Pancreas (tissue), 10 donors: ENCODE results near the gene KRTAP4-4. TPM values are rescaled to one million over a fixed set of nuclear protein-coding genes. Genes with fewer than 3 reads are reported as not detected.

Source experiments
- ATAC-seq, 4 donors: fragments of 200-7000 bp; cut with Tn5 transposase; one replicate each; pipeline versions ENCODE4 v1.8.0 to v1.9.1; 2020; ENCODE audit warnings: mild to moderate bottlenecking in 4 of 4, moderate library complexity in 4 of 4
- DNase-seq, 6 donors: peaks; one replicate each; pipeline ENCODE4 v3.0.0-alpha.2; 2020
- FAIRE-seq: peaks from 2 replicates; lab custom pipeline; 2012; peaks lifted over from hg19 to GRCh38; lab: Jason Lieb, UNC
- H3K27ac ChIP-seq, 4 donors: fragments of 200-600 bp; sonication (generic); 1 replicate in 3 of 4; 2 replicates in 1 of 4; pipeline versions ENCODE4 v1.5.0 to v1.8.0; 2020
- H3K27me3 ChIP-seq, 4 donors: fragments of 200-600 bp; one replicate each; pipeline ENCODE4 v1.8.0; 2021
- H3K36me3 ChIP-seq, 3 donors: fragments of 200-600 bp; sonication (generic) in 1 of 3; one replicate each; pipeline versions ENCODE4 v1.5.0 to v1.8.0; 2020 to 2021
- H3K4me1 ChIP-seq, 3 donors: fragments of 200-600 bp; one replicate each; pipeline ENCODE4 v1.8.0; 2021
- H3K4me3 ChIP-seq, 4 donors: fragments of 200-600 bp; sonication (generic) in 2 of 4; one replicate each; pipeline versions ENCODE4 v1.5.0 to v1.8.0; 2020 to 2021
- H3K9me3 ChIP-seq, 4 donors: fragments of 200-600 bp; one replicate each; pipeline ENCODE4 v1.8.0; 2021
- WGBS, 2 donors: extraction: QIAGEN DNeasy Blood & Tissue Kit; methylation state at CpG; one replicate each; pipeline ENCODE4 v1.1.7; 2013; 5-methylcytosine and 5-hydroxymethylcytosine counted together
- intact Hi-C, 3 donors: fragments of 100-400 bp; cut with DNase I; formaldehyde crosslinking; loops; one replicate each; pipeline versions ENCODE4 v1.11.1 to v1.14.2; 2022
- polyA plus RNA-seq, 2 donors: library from polyadenylated mRNA; stranded (reverse); fragments of 200-250 nt; gene quantifications; one replicate each; pipeline ENCODE4 v1.2.3, GENCODE V29; 2013
- total RNA-seq, 6 donors: library from RNA; stranded (reverse); fragmentation: NEBNext Ultra II Directional in 4 of 6; extraction: Animal tissue kit (Norgen Biotek cat#: 25700) in 4 of 6; gene quantifications; one replicate each; pipeline versions ENCODE4 v1.2.1 to v1.2.4, GENCODE V29; 2021 to 2023
- TF ChIP-seq, protein P1 (sequence below), 4 donors: fragments of 200-600 bp; sonication (generic) in 3 of 4; IDR thresholded peaks; one replicate each; pipeline versions ENCODE4 v1.5.0 to v1.8.0; 2021; ENCODE audit warnings: antibody characterized with exemption in 4 of 4
- donor health status: healthy with polysubstance abuse.
- donor health status: DM: no; HTN: no; CAD: no; lungs with moderate emphysema.
- donor health status: DM: no; HTN: no; CAD: no.
- donor health status: control.
- donor health status: control.
- donor health status: Bipolar disorder and iron deficiency.
- donor health status: DM: yes; HTN: yes; CAD: no.
- donor health status: DM: no; HTN: no; CAD: no.
- donor health status: DM: no; HTN: no; CAD: no.
- donor health status: DM: yes; HTN: yes; CAD: no.

Gene KRTAP4-4
- total and polyA plus RNA-seq, 8 donors, result not detected

DNA sequence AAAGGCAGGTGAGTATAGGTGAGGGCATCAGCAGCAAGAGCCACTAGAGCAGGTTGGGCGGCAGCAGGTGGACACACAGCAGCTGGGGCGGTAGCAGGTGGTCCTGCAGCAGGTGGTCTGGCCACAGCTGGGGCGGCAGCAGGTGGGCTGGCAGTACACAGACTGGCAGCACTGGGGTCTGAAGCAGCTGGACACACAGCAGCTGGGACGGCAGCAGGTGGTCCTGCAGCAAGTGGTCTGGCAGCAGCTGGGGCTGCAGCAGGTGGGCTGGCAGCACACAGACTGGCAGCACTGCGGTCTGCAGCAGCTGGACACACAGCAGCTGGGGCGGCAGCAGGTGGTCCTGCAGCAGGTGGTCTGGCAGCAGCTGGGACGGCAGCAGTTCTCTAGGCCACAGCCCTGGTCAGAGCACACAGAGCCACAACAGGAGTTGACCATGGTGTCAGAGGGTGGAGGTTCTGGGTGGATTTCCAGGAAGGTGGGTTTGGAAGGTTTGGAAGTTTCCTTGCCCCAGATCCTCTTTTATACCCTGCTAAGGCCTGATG, 17.3 kb upstream of the KRTAP4-4 start, which contains the start of gene KRTAP4-2:
Gene KRTAP4-2, minus strand, starts transcription at position 495 of the 545 bp plus-strand sequence. Its CDS starts 57 bp downstream, at position 438.
- intact Hi-C loops, result no loop called here
- Histone ChIP-seq H3K27me3 (no peaks in the 10 kb centered on the region), H3K27ac (no peak within 1 kb of the TSS), H3K4me3 (no peak within 1 kb of the TSS), H3K36me3 (no peaks in the 10 kb centered on the region), H3K4me1 (no peaks in the 10 kb centered on the region), H3K9me3 (no peaks in the 10 kb centered on the region)
- WGBS, 2 donors, result 86 to 93% methylated on average over 7 of the region's 7 CpGs
- TF ChIP-seq, protein P1, sequence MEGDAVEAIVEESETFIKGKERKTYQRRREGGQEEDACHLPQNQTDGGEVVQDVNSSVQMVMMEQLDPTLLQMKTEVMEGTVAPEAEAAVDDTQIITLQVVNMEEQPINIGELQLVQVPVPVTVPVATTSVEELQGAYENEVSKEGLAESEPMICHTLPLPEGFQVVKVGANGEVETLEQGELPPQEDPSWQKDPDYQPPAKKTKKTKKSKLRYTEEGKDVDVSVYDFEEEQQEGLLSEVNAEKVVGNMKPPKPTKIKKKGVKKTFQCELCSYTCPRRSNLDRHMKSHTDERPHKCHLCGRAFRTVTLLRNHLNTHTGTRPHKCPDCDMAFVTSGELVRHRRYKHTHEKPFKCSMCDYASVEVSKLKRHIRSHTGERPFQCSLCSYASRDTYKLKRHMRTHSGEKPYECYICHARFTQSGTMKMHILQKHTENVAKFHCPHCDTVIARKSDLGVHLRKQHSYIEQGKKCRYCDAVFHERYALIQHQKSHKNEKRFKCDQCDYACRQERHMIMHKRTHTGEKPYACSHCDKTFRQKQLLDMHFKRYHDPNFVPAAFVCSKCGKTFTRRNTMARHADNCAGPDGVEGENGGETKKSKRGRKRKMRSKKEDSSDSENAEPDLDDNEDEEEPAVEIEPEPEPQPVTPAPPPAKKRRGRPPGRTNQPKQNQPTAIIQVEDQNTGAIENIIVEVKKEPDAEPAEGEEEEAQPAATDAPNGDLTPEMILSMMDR (IDR thresholded peaks at IDR 0.05), result no peak
- DNase-seq (no peak), ATAC-seq (no peak), FAIRE-seq (no peak)

DNA sequence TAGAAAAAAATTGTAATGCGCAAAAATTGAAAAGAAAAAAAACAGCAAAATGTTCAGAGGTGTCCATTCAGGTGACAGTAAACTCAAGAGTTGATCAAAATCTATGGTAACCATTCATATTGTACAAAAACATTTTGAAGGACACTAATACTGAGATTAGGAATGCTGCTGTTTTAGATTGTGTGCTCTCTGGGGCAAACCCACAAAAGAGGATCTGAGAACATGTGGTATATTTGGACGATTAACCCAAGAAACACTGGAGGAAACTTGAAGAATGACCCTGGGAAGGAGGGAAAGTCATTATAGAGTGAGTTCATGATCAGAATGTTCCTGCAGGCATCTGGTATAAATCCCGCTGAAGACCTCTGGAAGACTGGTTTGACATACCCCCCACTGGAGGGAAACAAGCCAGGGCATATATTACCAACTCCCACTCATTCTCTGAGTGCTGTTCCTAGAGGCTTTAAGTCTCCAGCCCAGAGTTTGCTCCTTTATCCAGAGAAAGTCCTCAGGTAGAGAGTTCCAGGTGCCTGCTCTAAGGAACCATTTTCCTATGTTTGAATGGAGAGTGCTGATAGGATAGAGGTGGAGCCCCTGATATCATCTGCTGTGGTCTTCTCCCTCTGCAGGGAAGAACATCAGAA, 16.3 kb upstream of the KRTAP4-4 start:
- intact Hi-C loops, result no loop called here

DNA sequence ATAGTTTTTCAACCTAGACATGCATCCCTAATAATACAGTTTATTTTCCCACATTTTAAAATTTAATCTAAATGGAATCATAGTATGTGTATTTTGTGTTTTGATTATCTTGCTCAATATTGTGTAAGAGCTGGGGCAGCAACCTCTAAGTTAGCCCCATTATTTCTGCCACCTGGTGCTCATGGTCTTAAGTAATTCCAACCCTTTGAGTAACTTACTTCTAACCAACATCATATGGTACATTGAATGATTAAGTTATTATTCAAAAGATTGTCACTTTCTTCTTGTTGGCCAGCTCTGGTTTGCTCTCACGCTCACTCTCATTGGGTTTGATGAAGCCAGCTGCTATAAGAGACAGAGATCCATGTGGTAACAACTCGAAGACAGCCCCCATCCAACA, 11.3 kb upstream of the KRTAP4-4 start:
- H3K27me3 ChIP-seq, result no peaks in the 10 kb centered on the region
- FAIRE-seq (no peak), ATAC-seq (no peak), DNase-seq (no peak)
- WGBS, 2 donors, result 68 to 72% methylated on average over 2 of the region's 2 CpGs
- intact Hi-C loops, result no loop called here
- H3K9me3 ChIP-seq, result no peaks in the 10 kb centered on the region
- H3K4me1 ChIP-seq, result no peaks in the 10 kb centered on the region
- H3K27ac ChIP-seq, result no peak overlapping the region
- no peak overlapping the region for H3K4me3 ChIP-seq
- no peaks in the 10 kb centered on the region for H3K36me3 ChIP-seq
- TF ChIP-seq, protein P1 (IDR thresholded peaks at IDR 0.05), result no peak

More for the DNA sequence above, 16.3 kb upstream of the KRTAP4-4 start:
- 61 to 65% methylated on average over 3 of the region's 3 CpGs for WGBS, 2 donors
- Histone ChIP-seq H3K9me3 (no peaks in the 10 kb centered on the region), H3K27ac (no peak overlapping the region), H3K4me1 (no peaks in the 10 kb centered on the region), H3K27me3 (no peaks in the 10 kb centered on the region), H3K36me3 (no peaks in the 10 kb centered on the region), H3K4me3 (no peak overlapping the region)
- ATAC-seq (no peak), FAIRE-seq (peak; percentile 17), DNase-seq (no peak)
- TF ChIP-seq, protein P1 (IDR thresholded peaks at IDR 0.05), result no peak

DNA sequence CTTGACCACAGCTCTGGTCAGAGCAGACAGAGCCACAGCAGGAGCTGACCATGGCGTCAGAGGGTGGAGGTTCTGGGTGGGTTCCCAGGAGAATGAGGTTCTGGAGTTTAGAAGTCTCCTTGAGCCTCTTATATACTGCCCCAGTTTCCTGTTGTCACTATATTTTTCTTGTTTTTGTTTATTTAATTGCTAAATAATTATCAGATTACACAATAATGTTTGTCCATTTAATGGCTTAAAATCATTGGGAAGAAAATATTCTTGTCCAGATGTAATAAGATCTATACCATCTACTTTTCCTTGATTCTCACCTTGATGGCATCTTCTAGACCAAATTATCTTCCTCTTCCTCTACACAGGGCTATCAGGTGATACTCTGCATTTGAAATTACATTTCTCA, 7.6 kb upstream of the KRTAP4-4 start, which contains the start of gene KRTAP4-3:
Gene KRTAP4-3, minus strand, starts transcription at position 101 of the 400 bp plus-strand sequence. Its CDS starts 49 bp downstream, at position 52.
- TF ChIP-seq, protein P1 (IDR thresholded peaks at IDR 0.05), result no peak
- Histone ChIP-seq H3K9me3 (no peaks in the 10 kb centered on the region), H3K4me3 (no peak within 1 kb of the TSS), H3K4me1 (no peaks in the 10 kb centered on the region), H3K27me3 (no peaks in the 10 kb centered on the region), H3K27ac (no peak within 1 kb of the TSS), H3K36me3 (no peaks in the 10 kb centered on the region)
- ATAC-seq (no peak), FAIRE-seq (no peak), DNase-seq (no peak)
- intact Hi-C loops, result no loop called here
- 55 to 62% methylated on average over 1 of the region's 1 CpG for WGBS, 2 donors

DNA sequence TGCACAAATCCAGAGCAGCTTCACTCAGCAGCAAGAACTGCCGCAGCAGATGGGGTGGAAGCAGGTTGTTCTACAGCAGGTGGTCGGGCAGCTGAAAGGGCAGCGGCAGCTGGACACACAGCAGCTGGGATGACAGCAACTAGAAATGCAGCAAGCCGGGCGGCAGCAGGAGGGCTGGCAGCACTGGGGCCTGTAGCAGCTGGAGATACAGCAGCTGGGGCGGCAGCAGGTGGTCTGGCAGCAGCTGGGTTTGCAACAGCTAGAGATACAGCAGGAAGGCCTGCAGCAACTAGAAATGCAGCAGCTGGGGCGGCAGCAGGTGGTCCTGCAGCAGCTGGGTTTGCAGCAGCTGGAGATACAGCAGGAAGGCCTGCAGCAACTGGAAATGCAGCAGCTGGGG, 7.0 kb upstream of the KRTAP4-4 start:
- TF ChIP-seq, protein P1 (IDR thresholded peaks at IDR 0.05), result no peak
- intact Hi-C loops, result no loop called here
- Histone ChIP-seq H3K4me3 (no peak overlapping the region), H3K27me3 (peaks cover 0 to 4% (median 0%) of the 10 kb centered on the region in 4 donors), H3K27ac (no peak overlapping the region), H3K36me3 (no peaks in the 10 kb centered on the region), H3K4me1 (no peaks in the 10 kb centered on the region), H3K9me3 (no peaks in the 10 kb centered on the region)
- 75% methylated on average over 7 of the region's 7 CpGs for WGBS, 2 donors
- DNase-seq (peak in 1 of 6 donors; percentile 29), ATAC-seq (no peak), FAIRE-seq (no peak)
